Stimulated activated CD8-positive, alpha-beta memory T cell treated with anti-CD3 and anti-CD28 coated beads, Interleukin-15, amount 100 ng/mL, for 4 hours (primary cell): ENCODE results near the gene FKTN.

Experiments
- DNase-seq, 2 donors: peaks; one replicate each; pipeline ENCODE4 v3.0.0-alpha.2; 2020; ENCODE audit warnings: low read depth in 2 of 2

Gene FKTN

DNA sequence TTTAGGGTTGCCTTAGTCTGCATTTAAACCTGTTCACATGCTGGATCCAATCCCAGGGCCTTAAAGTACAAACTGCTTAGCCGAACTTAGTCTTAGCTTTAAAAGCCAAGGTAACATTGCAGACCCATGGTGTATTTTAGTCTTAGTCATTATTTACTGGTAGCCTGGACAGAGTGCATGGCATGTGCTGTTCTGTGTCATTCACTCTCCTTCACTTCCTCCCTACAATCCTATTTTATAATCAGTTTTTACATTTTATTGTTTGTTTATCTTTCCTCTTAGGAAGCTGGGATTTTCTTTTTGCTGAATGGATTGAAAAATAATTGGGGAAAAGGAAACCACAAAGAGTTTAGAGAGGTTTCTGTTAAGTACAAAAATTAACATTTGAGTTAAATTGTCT lies 74.9 kb downstream of the FKTN start:
- no peak for DNase-seq

DNA sequence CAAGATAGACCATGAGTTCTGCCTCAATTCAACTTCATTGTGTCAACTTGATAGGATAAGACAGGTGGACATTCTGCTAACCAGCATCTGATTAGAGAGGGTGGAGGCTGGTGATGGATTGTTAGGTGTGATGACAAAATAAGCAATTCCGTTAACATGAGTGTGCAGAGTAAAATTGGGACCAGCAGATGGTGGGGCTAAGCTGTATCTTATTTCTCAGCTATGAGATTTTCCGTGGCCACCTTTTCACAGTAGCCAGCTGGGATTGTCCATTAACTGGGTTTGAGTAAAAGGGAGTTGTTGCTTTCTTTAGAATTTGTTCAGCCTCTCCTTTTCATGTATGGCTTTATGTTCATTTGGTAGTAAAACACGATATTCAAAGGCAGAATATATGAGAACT lies 75.5 kb downstream of the FKTN start:
- no peak for DNase-seq

DNA sequence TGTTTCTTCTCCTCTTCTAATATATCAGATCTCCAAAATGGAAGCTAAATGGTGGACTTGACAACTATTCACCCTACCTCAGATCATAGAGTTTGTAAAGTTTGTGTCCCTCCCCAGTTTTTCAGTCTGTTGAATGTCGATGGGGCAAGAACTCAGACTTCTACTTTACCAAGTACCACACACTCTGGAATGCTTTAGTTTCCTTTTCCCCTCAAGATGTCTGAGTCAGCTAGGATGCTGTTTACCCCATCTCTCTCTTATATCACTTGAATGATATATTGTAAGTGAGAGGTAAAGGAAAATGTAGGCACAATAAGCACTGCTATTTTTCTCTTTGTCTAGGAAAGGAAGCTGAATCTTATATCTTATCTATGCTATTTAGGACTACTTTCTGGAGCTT lies 78.4 kb downstream of the FKTN start:
- DNase-seq, result no peak

DNA sequence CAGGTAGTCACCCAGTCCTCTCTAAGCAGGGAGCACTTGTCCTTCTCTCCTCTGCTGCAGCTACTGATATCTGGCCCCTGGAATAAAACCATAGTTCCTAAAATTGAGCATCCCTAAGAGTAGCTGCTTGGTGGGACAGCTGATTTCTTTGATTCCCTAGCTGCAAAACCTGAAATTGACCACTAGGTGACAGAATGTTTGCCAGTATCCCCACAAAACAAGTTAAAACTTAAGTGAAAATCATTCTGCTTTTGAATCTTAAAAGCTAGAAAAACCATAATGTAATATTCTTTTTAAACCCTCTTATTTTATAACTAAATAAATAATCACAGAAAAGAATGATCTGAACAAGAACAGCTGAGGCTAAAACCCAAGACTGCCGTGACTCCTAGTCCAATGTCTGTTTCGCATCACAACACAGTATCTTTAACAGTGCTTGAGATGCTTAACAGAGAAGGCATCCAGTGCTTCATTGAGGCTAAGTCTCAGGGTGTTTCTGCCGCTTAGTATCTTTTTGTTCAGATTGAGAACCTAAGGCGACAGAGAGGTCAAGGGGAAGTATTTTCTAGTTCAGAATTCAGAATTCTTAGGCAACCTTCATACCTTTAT lies 80.0 kb downstream of the FKTN start:
- no peak for DNase-seq

DNA sequence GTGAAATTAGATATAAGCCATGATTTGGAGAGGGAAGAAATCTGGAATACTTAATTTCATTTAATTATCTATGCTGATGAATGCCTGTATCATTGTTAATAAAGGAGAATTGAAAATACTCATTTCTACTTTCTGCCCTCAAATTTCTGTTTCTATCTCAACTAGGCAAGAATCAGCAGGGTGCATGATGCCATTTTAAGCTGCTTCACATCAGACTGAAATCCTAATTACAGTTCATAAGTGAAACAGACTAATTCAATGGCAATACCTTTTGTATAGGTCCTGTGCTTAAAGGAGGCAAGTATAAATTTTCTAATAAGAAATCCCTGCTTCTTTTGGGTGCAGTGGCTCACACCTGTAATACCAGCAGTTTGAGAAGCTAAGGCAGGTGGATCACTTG lies 82.0 kb downstream of the FKTN start:
- no peak for DNase-seq

DNA sequence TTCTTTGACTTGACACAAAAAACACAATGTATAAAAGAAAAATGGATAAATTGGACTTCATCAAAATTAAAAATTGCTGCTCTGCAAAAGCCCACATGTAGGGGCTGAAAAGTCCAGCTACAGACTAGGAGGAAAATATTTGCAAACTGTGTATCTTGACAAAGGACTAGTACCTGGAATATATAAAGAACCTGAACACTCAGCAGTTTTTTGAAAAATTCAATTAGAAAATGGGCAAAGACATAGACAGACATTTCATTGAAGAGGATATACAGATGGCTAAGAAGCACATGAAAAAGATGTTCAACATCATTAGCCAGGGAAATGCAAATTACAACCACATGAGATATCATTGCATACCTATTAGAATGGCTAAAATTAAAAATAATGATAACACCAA lies 85.9 kb downstream of the FKTN start:
- no peak for DNase-seq

DNA sequence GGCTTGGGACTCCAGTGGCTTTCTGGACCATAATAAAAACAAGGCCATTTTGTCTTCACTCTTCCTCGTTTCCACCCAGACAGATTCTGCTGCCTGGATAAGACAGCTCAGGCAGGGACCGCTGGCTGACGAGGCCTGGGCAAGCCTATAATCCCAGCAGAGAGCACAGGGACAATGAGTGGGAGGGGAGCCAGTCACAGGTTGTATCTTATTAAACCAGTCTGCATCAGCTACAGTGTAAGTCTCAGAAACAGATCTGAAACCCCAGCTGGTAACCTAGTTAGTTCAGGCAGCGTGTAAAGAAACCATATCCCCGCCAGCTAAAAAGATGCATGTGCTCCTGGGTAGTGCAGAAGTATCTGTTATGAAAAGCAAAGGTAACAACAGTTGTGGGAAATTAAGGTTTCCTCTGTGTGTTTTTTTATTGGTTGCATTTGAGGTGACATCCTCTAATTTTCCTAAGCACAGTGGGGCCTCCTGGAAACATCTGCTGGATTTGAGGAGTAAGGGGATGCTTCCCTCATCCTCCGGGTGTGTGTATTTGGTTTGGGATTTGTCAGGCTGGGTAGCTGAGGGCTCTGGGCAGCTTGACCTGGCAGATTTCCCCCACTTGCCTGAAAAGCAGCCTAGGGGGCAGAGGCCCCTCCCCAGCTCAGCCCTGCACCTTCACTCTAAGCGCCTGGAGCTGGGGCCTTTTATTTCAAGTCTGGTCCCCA lies 89.1 kb downstream of the FKTN start:
- DNase-seq, result no peak

DNA sequence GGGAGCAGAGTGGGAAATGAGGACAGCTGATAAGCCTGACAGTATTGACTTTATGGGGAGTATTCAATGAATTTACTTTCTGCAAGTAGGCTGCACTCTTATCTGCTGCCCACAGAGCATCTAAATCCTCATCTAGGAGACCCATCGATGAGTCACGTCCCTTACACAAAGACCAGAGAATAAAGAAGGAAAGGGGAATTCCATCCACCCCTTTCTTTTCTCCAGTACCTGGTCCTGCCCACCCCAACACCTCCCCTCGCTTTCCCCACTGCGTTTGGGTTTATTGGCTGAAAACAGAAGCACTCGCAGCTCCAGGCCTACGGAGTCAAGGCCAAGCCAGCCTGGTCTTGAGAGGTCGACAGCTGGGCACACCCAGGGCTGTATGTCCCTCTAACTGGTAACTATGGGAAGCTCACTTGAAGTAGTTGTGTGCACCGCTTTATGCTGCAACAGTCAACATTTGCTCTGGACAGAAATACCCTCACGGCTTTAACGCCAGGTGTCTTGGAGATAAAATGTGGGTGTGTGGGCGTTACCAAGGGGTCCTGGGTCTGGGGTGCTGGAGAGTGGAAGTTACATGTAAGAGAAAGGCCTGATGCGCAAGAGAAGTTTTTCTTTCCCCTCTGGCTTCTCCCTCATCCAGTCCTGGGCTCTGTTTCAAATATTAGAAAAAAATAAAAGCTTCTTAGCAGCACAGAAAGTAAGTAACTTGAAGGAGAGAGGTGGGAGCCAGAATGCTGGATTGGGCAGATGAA lies 89.8 kb downstream of the FKTN start:
- DNase-seq, result no peak

DNA sequence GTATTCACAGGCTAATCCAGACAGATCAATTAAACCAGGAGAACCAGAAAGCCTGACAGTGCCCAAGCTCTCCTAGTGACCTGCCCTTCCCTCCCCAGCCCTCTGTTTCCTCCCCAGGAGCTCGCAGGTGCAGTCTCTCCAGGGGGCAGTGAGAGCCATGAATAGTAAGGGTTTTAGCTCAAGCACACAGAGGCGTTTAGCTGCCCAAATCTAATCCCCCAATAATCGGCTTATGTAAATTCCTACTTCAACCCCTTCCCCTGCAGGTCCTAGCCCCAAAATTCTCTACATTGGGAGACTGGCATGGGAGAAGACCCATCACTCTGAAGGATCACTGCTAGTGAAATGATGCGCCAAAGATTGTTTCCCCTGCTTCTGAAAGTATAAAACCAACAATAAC lies 93.9 kb downstream of the FKTN start:
- no peak for DNase-seq

DNA sequence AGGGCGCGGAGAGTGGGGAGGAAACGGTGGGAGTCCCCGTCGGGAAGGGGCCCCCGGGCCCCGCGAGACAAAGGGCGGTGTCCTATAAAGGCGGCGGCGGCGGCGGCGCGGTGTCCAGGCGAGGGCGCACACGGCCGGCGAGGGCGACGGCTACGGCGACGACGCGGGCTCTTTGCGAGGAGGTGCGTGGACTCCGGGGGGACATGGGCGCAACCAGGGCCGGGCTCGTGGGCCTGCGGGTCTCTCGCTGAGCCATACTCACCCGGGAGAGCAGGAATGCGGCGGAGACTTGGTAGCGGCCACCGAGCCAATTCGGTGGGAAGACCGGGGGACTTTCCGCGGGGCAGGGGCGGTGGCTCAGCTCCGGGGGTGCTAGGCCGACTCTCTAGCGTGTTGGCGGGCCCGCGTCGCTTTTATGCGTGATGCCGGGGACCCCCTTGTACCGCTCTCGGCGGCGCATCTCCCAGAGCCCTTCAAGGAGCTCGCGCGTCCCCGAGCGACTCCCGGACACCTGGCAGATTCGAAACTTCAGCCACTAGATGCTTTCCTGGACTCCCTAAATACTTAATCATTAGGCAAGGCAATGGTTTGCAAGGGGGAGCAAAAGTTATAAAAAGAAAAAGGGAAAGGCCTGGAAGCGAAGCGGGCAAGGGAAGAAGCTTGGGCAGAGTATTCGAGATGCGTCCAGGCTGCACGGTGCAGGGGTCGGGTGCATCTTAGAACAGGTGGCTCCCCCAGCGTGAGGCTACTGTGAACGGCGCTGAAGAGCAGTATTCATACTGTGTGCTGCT lies 98.4 kb downstream of the FKTN start:
- no peak for DNase-seq

DNA sequence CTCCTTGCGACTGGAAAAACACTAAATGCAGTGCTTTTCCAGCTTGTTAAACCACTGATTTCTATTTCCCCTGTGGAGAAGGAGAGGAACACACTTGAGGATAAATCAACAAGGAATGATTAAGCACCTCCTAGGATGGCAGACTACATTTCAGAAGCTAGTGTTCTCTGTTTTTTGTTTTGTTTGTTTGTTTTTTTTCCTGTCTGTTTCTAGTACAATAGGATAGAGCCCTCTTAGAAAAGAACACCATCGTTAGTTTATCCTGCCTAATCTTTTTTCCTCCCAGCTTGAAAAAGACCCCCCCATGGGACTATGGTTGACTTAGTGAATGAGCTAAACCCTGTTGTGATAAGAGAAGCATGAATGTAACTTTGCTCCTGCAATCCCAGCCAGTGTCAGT lies 100.4 kb downstream of the FKTN start:
- DNase-seq, result no peak

DNA sequence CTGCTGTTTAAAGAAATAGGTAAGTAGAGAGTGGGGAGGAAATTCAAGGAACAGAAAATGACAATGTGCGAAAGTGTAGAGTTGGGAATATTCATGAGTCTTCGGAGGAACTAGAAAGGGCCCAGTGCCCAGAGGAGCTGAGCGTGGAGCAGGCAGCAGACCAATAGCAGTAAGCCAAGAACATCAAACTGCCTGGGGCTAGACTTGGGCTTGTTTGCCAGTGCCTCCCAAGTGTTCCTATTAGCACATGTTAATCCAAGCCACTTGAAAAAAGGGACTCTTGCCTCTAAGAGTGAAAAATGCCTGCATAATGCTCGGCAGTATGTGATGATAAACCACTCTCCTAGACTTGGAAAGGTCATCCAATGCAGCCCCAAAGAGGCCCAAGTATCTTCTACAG lies 103.1 kb downstream of the FKTN start:
- DNase-seq, result no peak

DNA sequence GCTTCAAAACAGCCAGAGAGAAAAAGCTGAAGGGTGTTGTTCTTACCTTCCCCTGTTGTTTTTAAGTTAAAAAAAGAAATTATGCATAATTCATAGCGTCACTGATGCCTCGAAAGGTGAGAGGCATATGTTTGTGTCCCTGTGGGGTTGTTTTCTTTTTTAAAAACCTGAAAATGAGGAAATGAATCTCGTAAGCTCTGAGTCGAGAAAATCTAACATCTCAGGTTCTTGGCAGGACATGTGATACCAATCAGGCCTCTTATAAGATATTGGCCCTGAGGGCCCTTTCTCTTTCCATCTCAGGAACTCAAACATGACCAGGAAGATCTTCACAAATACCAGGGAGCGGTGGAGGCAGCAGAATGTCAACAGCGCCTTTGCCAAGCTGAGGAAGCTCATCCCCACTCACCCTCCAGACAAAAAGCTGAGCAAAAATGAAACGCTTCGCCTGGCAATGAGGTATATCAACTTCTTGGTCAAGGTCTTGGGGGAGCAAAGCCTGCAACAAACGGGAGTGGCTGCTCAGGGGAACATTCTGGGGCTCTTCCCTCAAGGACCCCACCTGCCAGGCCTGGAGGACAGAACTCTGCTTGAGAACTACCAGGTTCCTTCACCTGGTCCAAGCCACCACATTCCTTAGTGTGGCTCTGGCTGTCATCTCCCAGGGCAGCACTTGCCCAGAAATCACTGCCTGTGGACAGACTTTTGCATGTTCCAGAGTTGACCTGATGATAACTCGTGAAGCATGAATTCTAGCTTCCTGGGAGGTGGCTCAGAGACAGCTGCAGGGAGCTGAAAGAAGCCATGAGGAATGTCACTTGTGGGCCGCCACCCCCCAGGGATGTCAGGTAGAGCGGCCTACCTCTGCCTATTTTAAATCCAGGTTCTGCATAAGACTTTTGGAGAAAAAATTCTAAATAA lies 104.5 kb downstream of the FKTN start, which contains the start of gene TAL2:
Gene TAL2, plus strand, starts transcription at position 274 of the 921 bp plus-strand sequence. Its CDS starts 40 bp downstream, at position 314.
- DNase-seq, result no peak

DNA sequence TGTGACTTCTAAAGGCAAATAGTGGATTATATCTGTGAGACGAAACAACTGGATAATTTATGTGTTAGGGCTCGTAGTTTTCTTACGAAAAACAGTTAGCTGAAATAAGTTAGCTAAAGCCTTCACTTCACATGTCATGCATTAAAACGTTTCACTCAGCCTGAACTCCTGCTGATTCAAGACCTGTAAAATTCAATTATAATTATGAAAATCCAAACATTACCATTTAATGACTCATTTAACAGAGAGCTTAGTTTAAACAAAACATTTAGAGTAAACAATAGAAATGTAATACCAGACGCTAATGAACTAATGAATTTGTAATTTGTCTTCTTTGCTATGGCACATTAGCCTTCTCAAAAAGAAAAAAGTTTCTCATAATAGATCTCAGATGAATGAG lies 106.0 kb downstream of the FKTN start:
- no peak for DNase-seq

DNA sequence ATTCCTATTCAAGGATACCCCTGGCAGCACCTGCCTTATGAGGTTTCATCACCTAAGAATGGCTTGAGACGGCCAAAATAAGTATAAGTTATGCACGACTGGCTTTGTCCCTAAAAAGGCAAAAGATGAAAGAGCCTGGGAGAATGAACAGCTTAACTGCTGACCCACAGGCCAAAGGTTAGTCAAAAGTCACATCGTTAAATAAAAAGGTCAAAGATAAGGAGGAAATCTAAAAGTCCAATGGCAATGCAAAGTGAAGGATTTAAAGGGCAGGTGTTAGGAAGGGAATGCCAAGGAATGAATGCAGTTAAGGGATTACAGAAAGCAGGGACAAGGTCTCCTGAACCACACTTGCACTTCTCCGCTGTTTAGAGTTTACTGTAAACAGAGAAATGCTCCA lies 109.9 kb downstream of the FKTN start:
- DNase-seq, result no peak

DNA sequence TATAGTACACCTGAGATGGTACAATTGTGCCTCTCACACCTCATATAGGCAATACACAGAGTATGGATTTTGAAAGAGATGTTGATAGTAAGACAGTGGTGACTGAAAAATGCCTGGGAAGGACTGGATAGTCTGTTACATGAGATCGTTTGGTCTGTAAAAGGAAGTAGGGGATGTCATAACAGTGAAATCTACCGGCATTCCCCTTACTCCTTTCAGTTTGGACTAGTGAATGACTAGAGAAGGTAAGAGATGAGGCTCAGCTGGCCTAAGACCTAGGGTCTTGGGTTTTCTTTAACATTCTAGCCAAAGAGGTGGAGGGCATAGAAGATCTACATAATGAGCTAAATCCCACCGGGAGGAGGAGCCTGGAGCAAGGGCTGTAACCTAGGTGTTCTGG lies 112.4 kb downstream of the FKTN start:
- no peak for DNase-seq

DNA sequence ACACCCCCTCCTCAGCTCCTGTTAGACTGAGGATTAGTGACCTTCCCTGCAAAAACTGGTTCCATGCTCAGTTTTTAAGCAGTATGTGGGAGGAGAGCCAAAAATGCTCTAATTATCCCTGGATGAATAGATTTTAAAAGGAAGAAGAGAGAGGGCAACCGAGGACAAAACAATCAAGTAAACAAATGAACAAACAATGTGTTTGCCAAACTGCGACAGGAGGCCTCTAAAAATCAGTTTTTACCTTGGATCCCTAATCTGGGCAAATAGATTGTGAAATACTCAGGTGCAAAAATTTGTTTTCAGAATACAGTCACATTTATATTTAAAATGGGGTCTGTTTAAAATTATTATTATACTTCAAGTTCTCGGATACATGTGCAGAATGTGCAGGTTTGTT lies 112.8 kb downstream of the FKTN start:
- DNase-seq, result no peak

DNA sequence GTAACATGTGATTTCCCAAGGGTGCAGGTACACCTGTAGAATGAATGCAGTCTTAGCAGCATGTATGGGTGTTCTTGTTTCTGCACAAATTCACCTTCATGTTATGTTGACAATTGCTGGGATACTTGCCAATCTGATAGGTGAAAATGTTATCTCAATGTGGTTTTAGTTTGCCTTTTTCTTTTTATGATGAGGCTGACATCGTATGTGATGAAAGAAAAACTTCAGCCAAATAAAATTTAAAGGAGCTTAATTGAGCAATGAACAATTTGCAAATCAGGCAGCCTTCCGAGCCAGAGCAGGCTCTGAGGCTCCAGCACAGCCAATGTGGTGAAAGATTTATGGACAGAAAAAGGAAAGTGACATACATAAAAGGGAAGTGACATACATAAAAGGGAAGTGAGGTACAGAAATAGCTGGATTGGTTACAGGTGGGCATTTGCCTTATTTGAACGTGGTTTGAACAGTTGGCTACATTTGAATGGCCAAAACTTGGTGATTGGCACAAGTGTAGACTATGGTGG lies 114.8 kb downstream of the FKTN start:
- no peak for DNase-seq

DNA sequence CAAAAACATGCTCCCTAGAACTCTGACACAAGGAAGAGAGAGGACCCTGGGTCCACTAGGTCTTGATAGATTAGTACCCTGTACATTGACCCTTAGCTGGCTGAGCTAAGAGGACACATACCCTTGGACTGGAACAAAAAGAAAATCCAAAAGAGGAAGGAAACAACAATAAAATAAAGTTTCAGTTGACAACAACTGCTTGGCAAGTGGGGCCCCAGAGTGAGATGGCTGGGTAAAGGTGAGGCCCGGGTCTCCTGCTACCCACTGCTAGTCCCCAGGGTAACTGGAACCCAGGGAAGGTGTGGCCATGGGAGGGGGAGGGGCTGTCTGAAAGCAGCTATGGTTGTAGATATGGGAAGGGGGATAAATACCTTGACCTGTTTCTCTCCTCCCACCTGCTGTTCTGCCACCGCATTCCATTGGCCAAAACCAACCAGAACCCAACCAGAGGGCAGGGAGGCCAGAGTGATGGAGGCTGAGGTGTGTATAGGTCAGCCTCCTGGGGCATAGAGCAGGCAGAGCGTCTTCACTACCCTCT lies 116.0 kb downstream of the FKTN start:
- DNase-seq, result no peak

DNA sequence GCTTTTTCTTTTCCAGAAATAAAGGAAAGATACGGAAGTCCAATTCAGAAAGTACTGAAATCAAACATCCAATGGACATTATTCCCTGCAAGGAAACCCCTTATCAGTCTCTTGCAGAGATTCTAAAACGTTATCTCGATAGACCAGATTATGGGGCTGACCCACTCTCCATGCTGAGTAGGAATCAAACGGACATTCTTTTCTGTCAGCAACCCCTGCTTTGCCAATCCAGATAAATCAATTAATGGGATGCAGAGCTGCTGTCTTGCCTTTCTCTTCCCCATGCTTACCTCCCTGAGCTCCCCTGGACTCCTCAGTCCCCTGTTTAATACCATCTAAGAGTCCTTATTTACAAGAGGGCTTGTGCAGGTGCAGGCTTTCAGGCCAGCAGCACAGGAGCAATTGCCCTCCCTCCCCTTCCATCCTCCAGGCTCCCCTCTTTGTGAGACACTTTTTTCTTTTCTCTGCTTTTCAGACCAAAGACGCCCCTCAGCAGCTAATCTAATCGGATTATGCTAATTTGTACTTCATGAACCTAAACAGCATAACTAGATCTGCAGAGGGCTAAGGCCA lies 118.5 kb downstream of the FKTN start:
- no peak for DNase-seq
